NCI-H446 (cell line): ENCODE data around the gene CENPE.
"Not testable (repeated sequence)": the region's sequence is repeated elsewhere in the genome, so short reads cannot be mapped to it uniquely, and the experiment has no call there.

Experiments used
- DNase-seq, 2 experiments: peaks; one replicate each; lab custom pipeline; 2025; lab: John Stamatoyannopoulos, UW

The CENPE gene, protein sequence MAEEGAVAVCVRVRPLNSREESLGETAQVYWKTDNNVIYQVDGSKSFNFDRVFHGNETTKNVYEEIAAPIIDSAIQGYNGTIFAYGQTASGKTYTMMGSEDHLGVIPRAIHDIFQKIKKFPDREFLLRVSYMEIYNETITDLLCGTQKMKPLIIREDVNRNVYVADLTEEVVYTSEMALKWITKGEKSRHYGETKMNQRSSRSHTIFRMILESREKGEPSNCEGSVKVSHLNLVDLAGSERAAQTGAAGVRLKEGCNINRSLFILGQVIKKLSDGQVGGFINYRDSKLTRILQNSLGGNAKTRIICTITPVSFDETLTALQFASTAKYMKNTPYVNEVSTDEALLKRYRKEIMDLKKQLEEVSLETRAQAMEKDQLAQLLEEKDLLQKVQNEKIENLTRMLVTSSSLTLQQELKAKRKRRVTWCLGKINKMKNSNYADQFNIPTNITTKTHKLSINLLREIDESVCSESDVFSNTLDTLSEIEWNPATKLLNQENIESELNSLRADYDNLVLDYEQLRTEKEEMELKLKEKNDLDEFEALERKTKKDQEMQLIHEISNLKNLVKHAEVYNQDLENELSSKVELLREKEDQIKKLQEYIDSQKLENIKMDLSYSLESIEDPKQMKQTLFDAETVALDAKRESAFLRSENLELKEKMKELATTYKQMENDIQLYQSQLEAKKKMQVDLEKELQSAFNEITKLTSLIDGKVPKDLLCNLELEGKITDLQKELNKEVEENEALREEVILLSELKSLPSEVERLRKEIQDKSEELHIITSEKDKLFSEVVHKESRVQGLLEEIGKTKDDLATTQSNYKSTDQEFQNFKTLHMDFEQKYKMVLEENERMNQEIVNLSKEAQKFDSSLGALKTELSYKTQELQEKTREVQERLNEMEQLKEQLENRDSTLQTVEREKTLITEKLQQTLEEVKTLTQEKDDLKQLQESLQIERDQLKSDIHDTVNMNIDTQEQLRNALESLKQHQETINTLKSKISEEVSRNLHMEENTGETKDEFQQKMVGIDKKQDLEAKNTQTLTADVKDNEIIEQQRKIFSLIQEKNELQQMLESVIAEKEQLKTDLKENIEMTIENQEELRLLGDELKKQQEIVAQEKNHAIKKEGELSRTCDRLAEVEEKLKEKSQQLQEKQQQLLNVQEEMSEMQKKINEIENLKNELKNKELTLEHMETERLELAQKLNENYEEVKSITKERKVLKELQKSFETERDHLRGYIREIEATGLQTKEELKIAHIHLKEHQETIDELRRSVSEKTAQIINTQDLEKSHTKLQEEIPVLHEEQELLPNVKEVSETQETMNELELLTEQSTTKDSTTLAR (N-terminal part only)

GRCh38 chr4:103198111-103198765 is at the start of gene CENPE:
Gene CENPE, minus strand, starts transcription at chr4:103198343. Its CDS starts 24 bp downstream, at chr4:103198319.
- peak; percentile 69 to 93 for DNase-seq

- no peak for DNase-seq
Measured at GRCh38 chr4:103244251-103244650, 46.1 kb upstream of the CENPE start.

- DNase-seq, result not testable (repeated sequence)
Measured at GRCh38 chr4:103230938-103231337, 32.8 kb upstream of the CENPE start.

DNA sequence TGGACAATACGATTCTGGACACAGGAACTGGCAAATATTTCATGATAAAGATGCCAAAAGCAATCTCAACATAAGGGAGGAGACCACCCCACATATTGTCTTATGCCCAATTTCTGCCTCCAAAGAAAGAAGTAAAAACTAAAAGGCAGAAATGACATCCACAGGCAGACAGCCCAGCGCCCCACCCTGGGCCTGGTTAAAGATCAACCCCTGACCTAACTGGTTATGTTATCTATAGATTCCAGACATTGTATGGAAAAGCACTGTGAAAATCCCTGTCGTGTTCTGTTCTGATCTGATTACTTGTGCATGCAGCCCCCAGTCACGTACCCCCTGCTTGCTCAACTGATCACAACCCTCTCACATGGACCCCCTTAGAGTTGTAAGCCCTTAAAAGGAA is 25.4 kb upstream of the CENPE start:
- DNase-seq, result not testable (repeated sequence)

- DNase-seq, result no peak
Measured at GRCh38 chr4:103207673-103208072, 9.5 kb upstream of the CENPE start.

DNA sequence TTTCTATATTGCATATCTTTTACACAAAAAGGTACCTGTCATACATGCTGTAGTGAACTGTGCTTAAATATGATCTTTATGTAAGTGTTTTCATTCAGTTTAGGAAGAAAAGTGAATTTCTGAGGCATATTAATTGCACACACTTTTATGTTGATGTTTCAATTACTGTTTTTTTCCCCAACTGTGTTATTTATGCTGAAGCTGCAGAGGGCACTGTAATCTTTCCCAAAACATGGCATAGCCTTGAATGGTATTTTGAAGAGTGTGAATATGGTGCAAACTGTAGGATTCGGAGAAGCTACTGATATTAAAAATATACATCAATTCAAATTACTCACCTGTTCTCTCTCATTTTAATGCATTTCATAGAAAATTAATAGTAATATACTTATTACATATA is 6.0 kb upstream of the CENPE start:
- peak in 1 of 2 experiments; percentile 31 for DNase-seq

DNA sequence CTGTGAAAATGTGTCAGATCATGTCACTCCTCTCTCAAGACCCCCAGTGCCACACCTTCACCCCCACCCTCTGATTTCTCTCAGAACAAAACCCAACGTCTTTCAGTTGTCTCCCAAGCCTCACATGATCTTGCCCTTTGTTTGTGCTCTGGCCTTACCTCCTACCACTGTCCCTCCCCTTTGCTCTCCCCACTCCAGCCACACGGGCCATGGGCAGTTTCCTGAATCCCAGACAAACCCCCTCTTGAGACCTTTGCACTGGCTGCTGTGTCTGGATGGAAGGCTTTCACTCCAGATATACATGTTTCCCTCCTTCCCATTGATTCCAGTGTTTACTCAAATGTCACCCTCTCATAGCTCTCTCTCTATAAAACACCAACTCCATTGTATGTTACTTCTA is 3.6 kb upstream of the CENPE start:
- DNase-seq, result no peak

GRCh38 chr4:103201253-103201652 is 3.1 kb upstream of the CENPE start:
- no peak for DNase-seq

DNA sequence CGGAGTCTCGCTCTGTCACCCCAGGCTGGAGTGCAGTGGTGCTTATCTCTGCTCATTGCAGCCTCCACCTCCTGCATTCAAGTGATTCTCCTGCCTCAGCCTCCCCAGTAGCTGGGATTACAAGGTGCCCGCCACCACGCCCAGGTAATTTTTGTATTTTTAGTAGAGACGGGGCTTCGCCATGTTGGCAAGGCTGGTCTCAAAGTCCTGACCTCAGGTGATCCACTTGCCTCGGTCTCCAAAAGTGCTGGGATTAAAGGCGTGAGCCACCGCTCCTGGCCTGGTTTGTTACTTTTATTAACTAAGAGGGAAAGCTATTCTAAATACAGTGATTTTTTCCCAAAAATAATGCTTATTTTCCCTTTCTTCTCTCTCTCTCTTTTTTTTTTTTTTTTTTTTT is 866 bp upstream of the CENPE start:
- no peak for DNase-seq

GRCh38 chr4:103197765-103198110 is 405 bp downstream of the CENPE start:
- peak in 1 of 2 experiments; percentile 55 for DNase-seq

DNA sequence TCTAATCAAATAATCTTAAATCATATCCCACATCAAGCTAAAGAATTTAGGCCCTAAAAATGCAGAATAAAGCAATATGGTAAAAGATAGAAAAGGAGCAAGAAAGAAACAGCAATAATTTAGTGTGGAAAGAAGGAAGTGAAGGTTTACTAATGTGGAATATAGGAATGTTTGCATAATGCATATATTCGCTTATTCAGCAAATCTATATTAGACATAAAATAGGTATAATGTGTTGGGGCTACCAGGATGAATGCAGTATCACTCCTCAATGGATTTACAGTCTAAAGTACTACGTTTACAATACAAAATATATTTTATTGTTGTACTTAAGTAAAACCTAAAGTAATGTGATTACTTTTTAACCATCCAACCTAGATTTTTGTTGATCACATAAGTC is 4.7 kb downstream of the CENPE start:
- DNase-seq, result no peak

- no peak for DNase-seq
Measured at GRCh38 chr4:103171006-103171405, 27.1 kb downstream of the CENPE start.

DNA sequence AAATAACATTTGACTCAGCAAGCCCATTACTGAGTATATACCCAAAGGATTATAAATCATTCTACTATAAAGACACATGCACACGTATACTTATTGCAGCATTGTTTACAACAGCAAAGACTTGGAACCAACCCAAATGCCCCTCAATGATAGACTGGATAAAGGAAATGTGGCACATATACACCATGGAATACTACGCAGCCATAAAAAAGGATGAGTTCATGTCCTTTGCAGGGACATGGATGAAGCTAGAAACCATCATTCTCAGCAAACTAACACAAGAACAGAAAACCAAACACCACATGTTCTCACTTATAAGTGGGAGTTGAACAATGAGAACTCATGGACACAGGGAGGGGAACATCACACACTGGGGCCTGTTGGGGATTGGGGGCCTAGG is 28.4 kb downstream of the CENPE start:
- not testable (repeated sequence) for DNase-seq

GRCh38 chr4:103168993-103169392 is 29.1 kb downstream of the CENPE start:
- DNase-seq, result no peak

DNA sequence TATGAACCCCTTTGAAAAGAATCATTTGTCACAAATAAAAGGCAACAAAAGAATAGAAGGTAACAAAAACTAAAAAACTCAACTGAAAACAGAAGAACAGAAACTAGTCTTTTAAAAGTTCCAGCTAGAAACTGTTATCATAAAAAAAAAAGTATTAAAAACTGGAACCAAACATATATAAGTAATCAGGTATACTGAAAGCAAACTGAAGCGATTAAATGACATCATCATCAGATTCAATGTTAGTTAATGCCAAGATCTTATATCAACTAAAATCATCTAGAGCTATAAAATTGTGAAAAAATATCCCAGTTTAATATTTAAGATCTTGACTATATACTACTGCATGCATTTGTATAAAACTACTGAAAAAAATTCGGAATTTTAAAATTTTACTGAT is 36.0 kb downstream of the CENPE start:
- DNase-seq, result no peak

- no peak for DNase-seq
Measured at GRCh38 chr4:103158760-103159159, 39.4 kb downstream of the CENPE start.

- DNase-seq, result no peak
Measured at GRCh38 chr4:103156106-103156505, 42.0 kb downstream of the CENPE start.

DNA sequence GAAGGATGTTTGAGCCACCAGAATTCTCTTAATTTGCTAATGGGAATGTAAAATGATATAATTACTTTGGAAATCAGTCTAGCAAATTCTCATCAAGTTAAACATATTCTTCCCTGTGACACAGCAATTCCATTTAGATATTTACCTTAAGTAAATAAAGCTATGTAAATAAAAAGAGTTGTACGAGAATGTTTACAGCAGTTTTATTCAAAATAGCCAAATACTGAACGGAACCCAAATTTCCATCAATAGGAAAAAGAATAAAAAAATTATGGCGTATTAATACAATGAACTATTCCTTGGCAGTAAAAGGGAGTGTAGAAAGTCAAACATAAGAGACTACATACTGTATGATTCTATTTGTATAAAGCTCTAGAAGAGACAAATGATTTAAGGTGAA is 45.8 kb downstream of the CENPE start:
- no peak for DNase-seq

DNA sequence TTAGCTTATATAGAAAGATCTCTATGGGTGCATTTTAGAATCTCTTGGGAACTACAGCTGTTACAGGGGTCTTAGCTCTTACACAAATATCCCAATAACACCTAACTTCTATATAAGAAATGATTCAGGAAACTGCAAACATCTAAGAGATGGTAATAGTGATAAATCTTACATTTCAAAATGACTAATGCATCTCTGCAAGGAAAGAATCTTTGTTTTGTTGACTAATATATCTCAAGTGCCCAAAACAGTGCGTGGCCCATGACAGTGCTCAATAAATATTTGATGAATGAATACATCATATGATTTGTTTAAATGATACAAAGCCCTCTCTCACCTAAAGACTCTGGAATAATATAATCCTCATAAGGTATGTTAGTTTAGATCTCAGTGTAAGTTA is 47.5 kb downstream of the CENPE start:
- no peak for DNase-seq

- DNase-seq, result no peak
Measured at GRCh38 chr4:103144926-103145325, 53.2 kb downstream of the CENPE start.

- DNase-seq, result no peak
Measured at GRCh38 chr4:103137446-103137827, 60.7 kb downstream of the CENPE start.
